Measurements from ENCODE around the gene RELCH. TPM values are rescaled to one million over a fixed set of nuclear protein-coding genes. Genes with fewer than 3 reads are reported as not detected.

Gene RELCH
- total RNA-seq, 2 donors from 2014 or later: 38.9 to 56.3 TPM

DNA sequence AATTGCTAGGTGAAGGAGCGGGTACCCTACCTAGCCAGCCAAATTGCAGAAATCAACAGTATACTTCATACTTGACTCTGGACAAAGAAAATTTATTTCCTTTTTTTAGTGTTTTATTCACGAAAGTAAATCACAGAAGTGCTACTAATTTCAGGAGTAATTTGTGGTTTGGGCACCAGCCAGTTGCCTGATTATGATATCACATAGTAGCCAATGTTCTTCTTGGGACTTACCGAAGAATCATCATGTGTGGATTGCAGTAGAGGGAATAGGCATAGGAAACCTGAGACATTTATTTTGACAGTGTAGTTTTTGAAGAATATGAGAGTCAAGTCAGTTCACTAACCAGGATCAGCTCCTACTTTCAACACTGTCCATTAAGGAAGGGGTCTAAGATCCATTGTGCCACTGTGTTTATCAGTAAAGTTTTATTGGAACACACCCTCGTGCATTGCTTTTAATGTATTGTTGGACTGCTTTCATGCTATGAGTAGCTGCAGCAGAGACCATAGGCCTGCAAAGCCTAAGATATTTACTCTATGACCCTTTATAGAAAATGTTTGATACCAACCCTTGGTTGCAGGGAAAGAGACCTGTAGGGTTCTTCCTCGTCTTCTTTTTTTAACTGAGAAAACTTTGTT lies 170.1 kb downstream of the RELCH start:
- ATAC-seq (peak in 1 of 2 donors; percentile 49), DNase-seq (ENCODE audit: low spot score) (no peak)
- H3K36me3 Mint-ChIP-seq: no peaks in the 10 kb centered on the region
- H3K9me3 Mint-ChIP-seq: no peaks in the 10 kb centered on the region
- H3K4me3 Mint-ChIP-seq: no peak overlapping the region
- no peak overlapping the region for H3K27ac Mint-ChIP-seq
- peaks cover 0 to 7% of the 10 kb centered on the region in 2 donors for H3K4me1 Mint-ChIP-seq (ENCODE audit: low read depth in 2 of 2)
- peaks cover 0 to 8% of the 10 kb centered on the region in 2 donors for H3K27me3 Mint-ChIP-seq

Other genes starting within 250 kb of the RELCH start
- gene PIGN, start 199 bp upstream of the RELCH start, total RNA-seq: 10 to 100 TPM; 35.7 to 53.6 TPM
- 10 to 100 TPM in 1 of 2 donors, 1 to 10 TPM in 1; 5.9 to 15.0 TPM for gene TNFRSF11A, start 138.1 kb downstream of the RELCH start, total RNA-seq

Data from natural killer cell treated with Interleukin-12 subunit alpha and Interleukin-12 subunit beta and Interleukin-15 and Interleukin-18, amount 100 ng/mL, for 72 hours (primary cell).